GM12801 (cell line): Measurements from ENCODE around the gene COG5.

Source experiments
- CTCF ChIP-seq: IDR thresholded peaks from one replicate; pipeline ENCODE4 v1.5.1; 2011; ENCODE audit warnings: control low read depth; ENCODE audit not compliant: insufficient read length; ENCODE audit errors: extremely low read depth

The COG5 gene

GRCh38 chr7:107450970-107451369, 112.8 kb downstream of the COG5 start:
- TF ChIP-seq CTCF = no peak

- no peak for TF ChIP-seq CTCF
Measured at GRCh38 chr7:107446988-107447387, 116.7 kb downstream of the COG5 start.

- no peak for TF ChIP-seq CTCF
Measured at GRCh38 chr7:107446531-107446930, 117.2 kb downstream of the COG5 start.

- no peak for TF ChIP-seq CTCF
Measured at GRCh38 chr7:107442678-107443077, 121.0 kb downstream of the COG5 start.

- TF ChIP-seq CTCF = no peak
Measured at GRCh38 chr7:107441581-107442422, 121.9 kb downstream of the COG5 start.

GRCh38 chr7:107439025-107439424, 124.7 kb downstream of the COG5 start:
- TF ChIP-seq CTCF = no peak

- TF ChIP-seq CTCF = no peak
Measured at GRCh38 chr7:107435749-107436148, 128.0 kb downstream of the COG5 start.
